ENCODE results near the gene PPA2. TPM values are rescaled to one million over a fixed set of nuclear protein-coding genes. Genes with fewer than 3 reads are reported as not detected.
"Not testable (repeated sequence)": the region's sequence is repeated elsewhere in the genome, so short reads cannot be mapped to it uniquely, and the experiment has no call there.

The PPA2 gene
- total RNA-seq, 1 donor from 2014 or later: 83.7 TPM

DNA sequence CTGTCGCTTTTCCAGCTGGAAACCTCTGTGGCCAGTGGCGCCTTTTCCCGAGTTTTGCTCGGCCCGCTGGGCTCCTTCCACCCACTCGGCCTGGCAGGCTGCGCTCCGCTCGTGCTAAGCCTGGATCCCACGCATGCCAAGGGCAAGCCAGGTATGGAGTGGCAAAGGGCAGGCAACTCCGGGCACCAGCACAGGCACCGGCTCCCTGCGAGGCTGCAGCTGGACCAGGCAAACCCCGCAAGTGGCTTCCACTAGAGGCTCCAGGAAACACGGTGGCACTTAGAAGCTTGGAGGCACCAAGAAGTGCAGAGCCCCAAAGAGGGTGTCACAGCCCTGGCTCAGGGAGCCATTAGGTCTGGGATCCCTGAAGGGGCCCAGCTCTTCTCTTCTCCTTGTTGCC is 59.5 kb downstream of the PPA2 start:
- Histone ChIP-seq H3K4me1 (no peaks in the 10 kb centered on the region), H3K9me3 (replicated peaks) (peaks cover 16% of the 10 kb centered on the region), H3K27me3 (ENCODE audit: low read depth) (no peaks in the 10 kb centered on the region), H3K4me3 (no peak overlapping the region), H3K27ac (replicated peaks) (no peak overlapping the region), H3K36me3 (peaks cover 29% of the 10 kb centered on the region)
- no peak for DNase-seq
- intact Hi-C loops (cut with micrococcal nuclease): no loop called here
- TF ChIP-seq, protein P1, sequence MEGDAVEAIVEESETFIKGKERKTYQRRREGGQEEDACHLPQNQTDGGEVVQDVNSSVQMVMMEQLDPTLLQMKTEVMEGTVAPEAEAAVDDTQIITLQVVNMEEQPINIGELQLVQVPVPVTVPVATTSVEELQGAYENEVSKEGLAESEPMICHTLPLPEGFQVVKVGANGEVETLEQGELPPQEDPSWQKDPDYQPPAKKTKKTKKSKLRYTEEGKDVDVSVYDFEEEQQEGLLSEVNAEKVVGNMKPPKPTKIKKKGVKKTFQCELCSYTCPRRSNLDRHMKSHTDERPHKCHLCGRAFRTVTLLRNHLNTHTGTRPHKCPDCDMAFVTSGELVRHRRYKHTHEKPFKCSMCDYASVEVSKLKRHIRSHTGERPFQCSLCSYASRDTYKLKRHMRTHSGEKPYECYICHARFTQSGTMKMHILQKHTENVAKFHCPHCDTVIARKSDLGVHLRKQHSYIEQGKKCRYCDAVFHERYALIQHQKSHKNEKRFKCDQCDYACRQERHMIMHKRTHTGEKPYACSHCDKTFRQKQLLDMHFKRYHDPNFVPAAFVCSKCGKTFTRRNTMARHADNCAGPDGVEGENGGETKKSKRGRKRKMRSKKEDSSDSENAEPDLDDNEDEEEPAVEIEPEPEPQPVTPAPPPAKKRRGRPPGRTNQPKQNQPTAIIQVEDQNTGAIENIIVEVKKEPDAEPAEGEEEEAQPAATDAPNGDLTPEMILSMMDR (IDR thresholded peaks at IDR 0.05; ENCODE audit: borderline replicate concordance): no peak

DNA sequence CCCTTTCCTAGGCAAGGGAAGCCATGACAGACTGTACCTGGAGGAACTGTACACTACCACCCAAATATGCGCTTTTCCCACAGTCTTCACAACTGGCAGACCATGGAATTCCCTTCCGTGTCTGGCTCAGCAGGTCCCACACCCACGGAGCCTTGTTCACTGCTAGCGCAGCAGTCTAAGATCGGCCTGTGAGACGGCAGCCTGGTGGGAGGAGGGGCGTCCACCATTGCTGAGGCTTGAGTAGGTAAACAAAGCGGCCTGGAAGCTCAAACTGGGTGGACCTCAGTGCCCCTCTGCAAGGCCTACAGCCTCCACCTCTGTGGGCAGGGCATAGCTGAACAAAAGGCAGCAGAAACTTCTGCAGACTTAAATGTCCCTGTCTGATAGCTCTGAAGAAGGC is 64.7 kb downstream of the PPA2 start:
- peaks cover 40% of the 10 kb centered on the region for H3K36me3 ChIP-seq
- H3K27ac ChIP-seq (replicated peaks); H3K27me3 ChIP-seq (ENCODE audit: low read depth); H3K4me3 ChIP-seq; H3K4me1 ChIP-seq; DNase-seq; intact Hi-C loops (cut with micrococcal nuclease): not testable (repeated sequence)
- H3K9me3 ChIP-seq (replicated peaks): peaks cover 25% of the 10 kb centered on the region

DNA sequence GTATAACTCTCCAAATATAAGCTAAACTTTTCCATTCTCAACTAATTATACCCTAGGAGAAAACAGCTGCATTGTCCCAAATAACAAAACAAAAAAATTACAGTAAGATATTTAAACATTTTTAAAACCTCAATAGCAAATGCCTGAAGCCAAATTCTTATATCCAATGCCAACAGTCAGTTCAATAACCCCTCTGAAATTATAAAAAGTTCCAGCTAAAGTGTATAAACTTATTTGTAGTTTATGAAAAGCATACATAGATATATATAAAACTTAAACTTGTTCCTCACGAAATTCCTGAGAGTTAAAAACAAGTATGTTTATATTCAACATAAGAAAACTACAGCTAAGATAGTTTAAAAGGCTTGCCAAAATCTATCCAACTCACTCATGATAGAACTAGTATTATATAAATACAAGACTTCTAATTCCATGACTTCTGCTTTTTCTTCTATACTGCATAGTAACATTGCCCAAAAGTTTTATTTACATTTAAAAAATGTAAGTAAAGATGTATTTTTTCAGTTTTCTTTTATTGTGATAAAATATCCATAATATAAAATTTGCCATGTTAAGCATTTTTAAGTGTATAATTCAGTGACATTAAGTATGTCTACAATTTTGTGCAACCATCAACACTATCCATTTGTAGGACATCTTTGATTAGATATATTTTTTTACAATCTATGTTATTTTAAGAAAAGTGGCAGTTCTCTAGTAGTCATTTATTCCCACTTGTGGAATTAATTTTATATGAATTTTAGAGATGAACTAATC is 72.8 kb downstream of the PPA2 start:
- Histone ChIP-seq H3K27me3 (ENCODE audit: low read depth) (no peaks in the 10 kb centered on the region), H3K4me3 (no peak overlapping the region), H3K9me3 (replicated peaks) (peaks cover 10% of the 10 kb centered on the region), H3K27ac (replicated peaks) (no peak overlapping the region), H3K36me3 (peaks cover 35% of the 10 kb centered on the region), H3K4me1 (no peaks in the 10 kb centered on the region)
- intact Hi-C loops (cut with micrococcal nuclease): no loop called here
- no peak for DNase-seq
- TF ChIP-seq, protein P1 (IDR thresholded peaks at IDR 0.05; ENCODE audit: borderline replicate concordance): no peak

DNA sequence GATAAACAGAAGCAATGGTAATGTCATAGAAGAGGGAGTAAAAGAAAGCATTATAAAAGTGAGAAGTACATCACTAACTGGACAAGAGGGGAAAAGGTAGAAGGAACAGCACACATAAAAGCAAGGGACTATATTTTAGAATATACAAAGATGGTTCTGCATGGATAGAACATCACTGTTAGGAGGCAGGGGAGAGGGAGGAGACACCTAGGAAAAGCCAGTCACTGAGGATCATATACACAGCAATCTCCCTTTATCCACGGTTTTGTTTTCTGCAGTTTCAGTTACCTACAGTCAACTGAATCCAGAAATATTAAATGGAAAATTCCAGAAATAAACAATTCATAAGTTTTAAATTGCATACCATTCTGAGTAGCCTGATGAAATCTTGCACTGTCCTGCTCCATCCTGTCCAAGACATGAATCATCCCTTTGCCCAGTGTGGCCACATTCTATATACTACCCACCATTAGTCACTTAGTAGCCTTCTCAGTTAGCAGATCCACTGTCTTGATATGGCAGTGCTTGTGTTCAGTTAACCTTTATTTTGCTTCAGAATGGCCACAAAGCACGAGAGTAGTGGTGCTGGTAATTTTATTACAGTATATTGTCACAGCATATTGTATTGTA is 74.2 kb downstream of the PPA2 start:
- DNase-seq: no peak
- Histone ChIP-seq H3K36me3 (peaks cover 33% of the 10 kb centered on the region), H3K4me3 (no peak overlapping the region), H3K4me1 (no peaks in the 10 kb centered on the region), H3K27me3 (ENCODE audit: low read depth) (no peaks in the 10 kb centered on the region), H3K9me3 (replicated peaks) (peaks cover 5% of the 10 kb centered on the region), H3K27ac (replicated peaks) (no peak overlapping the region)
- TF ChIP-seq, protein P1 (IDR thresholded peaks at IDR 0.05; ENCODE audit: borderline replicate concordance): no peak
- intact Hi-C loops (cut with micrococcal nuclease): no loop called here

DNA sequence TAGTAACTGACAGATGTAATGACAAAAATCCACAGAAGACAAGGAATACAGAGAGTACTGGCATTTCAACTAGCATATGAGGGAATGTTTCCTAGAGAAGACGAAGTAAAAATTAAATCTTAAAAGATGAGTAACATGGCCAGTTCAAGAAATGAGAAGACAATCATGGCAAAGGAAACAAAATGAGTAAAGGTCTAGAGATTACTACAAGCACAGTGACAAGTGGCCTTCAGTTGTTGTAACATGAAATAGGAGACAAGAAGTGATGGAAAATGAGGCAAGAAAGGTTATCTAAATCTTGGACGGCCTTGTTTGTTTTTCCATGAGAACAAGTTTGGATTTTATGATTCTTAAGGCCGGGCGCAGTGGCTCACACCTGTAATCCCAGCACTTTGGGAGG is 81.0 kb downstream of the PPA2 start:
- TF ChIP-seq, protein P1 (IDR thresholded peaks at IDR 0.05; ENCODE audit: borderline replicate concordance): no peak
- H3K9me3 ChIP-seq (replicated peaks): no peaks in the 10 kb centered on the region
- no peak overlapping the region for H3K27ac ChIP-seq (replicated peaks)
- no peak overlapping the region for H3K4me3 ChIP-seq
- H3K4me1 ChIP-seq: no peaks in the 10 kb centered on the region
- intact Hi-C loops (cut with micrococcal nuclease): no loop called here
- no peaks in the 10 kb centered on the region for H3K27me3 ChIP-seq (ENCODE audit: low read depth)
- DNase-seq: no peak
- H3K36me3 ChIP-seq: peaks cover 46% of the 10 kb centered on the region

DNA sequence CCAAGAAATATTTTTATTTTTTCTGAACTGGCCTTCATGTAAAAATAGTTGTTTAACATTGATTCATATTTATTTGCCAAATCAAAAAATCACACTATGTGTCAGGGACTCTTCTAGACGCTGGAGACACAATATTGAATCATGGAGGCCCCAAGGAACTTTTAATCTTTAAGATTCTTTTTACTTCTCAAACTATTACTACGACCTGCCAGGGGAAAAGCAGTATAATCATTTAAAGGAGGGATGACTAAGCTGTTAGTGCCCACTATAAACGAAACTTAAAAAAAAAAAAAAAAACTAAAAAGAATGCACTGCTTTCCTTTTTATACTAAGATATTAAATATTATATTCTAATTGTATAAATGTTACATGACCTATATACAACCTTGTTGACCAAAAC is 84.7 kb downstream of the PPA2 start:
- H3K4me3 ChIP-seq: no peak overlapping the region
- no peaks in the 10 kb centered on the region for H3K4me1 ChIP-seq
- H3K27ac ChIP-seq (replicated peaks): no peak overlapping the region
- H3K27me3 ChIP-seq (ENCODE audit: low read depth): no peaks in the 10 kb centered on the region
- H3K9me3 ChIP-seq (replicated peaks): no peaks in the 10 kb centered on the region
- TF ChIP-seq, protein P1 (IDR thresholded peaks at IDR 0.05; ENCODE audit: borderline replicate concordance): no peak
- intact Hi-C loops (cut with micrococcal nuclease): no loop called here
- no peak for DNase-seq
- H3K36me3 ChIP-seq: peaks cover 25% of the 10 kb centered on the region
